NT2/D1 (cell line): ENCODE results near the gene RHOT2.

ENCODE experiments used
- SUZ12 ChIP-seq: IDR thresholded peaks from 2 replicates; pipeline ENCODE4 v1.6.1; 2011; ENCODE audit not compliant: insufficient read length, insufficient read depth; ENCODE audit errors: extremely low read depth
- YY1 ChIP-seq: IDR thresholded peaks from 2 replicates; pipeline ENCODE4 v1.6.1; 2011; ENCODE audit not compliant: insufficient read length, insufficient read depth
- ZNF274 ChIP-seq: IDR thresholded peaks from 2 replicates; pipeline ENCODE4 v1.6.1; 2011; ENCODE audit warnings: mild to moderate bottlenecking, low read depth, low read length

DNA sequence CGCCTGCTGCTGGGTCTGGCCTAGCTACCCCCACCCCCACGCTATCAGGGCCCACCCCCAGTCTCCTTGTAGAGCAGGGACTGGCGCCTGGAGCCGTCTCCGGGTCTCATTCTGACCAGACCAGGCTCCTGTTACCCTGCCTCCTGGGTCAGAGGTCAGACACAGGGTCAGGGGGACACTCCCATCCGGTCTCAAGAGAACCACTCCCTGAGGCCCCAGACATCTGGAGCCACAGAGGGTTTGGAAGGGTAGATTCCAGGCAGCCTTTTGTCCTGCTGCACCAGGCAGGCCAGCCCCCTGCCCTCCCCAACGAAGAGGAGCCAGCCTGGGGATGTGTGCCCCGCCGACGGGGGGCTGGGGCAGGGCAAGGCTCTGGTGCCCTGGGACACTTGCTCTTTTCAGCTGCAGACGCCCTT is 38.1 kb upstream of the RHOT2 start:
- TF ChIP-seq YY1 (no peak), ZNF274 (no peak), SUZ12 (no peak)
